GM10847 (cell line): ENCODE results near the gene RSPH10B.
"Not testable (repeated sequence)": the region's sequence is repeated elsewhere in the genome, so short reads cannot be mapped to it uniquely, and the experiment has no call there.

Source experiments
- POLR2A ChIP-seq: IDR thresholded peaks from 2 replicates; pipeline ENCODE4 v1.6.1; 2011; ENCODE audit not compliant: insufficient read length; ENCODE audit errors: extremely low read depth

The RSPH10B gene

GRCh38 chr7:5970347-5970911, at the start of gene RSPH10B:
Gene RSPH10B (minus strand): TSS chr7:5970689. CDS start chr7:5967116, 3,573 bp downstream.
- TF ChIP-seq POLR2A = not testable (repeated sequence)

- no peak for TF ChIP-seq POLR2A
Observed at GRCh38 chr7:6016653-6016966, 46.1 kb upstream of the RSPH10B start.

- no peak for TF ChIP-seq POLR2A
Observed at GRCh38 chr7:6015917-6016652, 45.6 kb upstream of the RSPH10B start.

- TF ChIP-seq POLR2A = no peak
Observed at GRCh38 chr7:6012355-6013104, 42.0 kb upstream of the RSPH10B start.

GRCh38 chr7:6011541-6011940, 41.1 kb upstream of the RSPH10B start:
- TF ChIP-seq POLR2A = no peak

- TF ChIP-seq POLR2A = peak; percentile 73
Observed at GRCh38 chr7:6008668-6009611, 38.5 kb upstream of the RSPH10B start, which contains the start of the genes AIMP2 and PMS2. Gene AIMP2 (plus strand): TSS chr7:6009272. CDS start chr7:6009364, 92 bp downstream. Gene PMS2 (minus strand): TSS chr7:6009049. CDS start chr7:6009019, 30 bp downstream.

GRCh38 chr7:6007386-6007785, 36.9 kb upstream of the RSPH10B start:
- no peak for TF ChIP-seq POLR2A

GRCh38 chr7:5997210-5997808, 26.8 kb upstream of the RSPH10B start:
- TF ChIP-seq POLR2A = no peak

- not testable (repeated sequence) for TF ChIP-seq POLR2A
Observed at GRCh38 chr7:5898480-5899224, 71.8 kb downstream of the RSPH10B start, which contains the start of gene CCZ1. Gene CCZ1 (plus strand): TSS chr7:5898733. CDS start chr7:5898800, 67 bp downstream.

- TF ChIP-seq POLR2A = no peak
Observed at GRCh38 chr7:5892498-5892897, 78.0 kb downstream of the RSPH10B start.
